SK-N-SH (cell line): ENCODE measurements around the gene IKBKE.

Source experiments
- CHD2 ChIP-seq: fragments of 150-350 bp; IDR thresholded peaks from 2 replicates; pipeline ENCODE4 v1.6.1; 2018; ENCODE audit warnings: low read length; ENCODE audit not compliant: partially characterized antibody
- CTCF ChIP-seq: fragments of 200-600 bp; sonication (generic); IDR thresholded peaks from 2 replicates; pipeline ENCODE4 v1.6.1; 2017; ENCODE audit warnings: antibody characterized with exemption, mild to moderate bottlenecking, moderate library complexity

GRCh38 chr1:206460836-206461426 lies 9.3 kb upstream of the IKBKE start:
- TF ChIP-seq CTCF, result no peak
- no peak for TF ChIP-seq CHD2
